Upper lobe of left lung (tissue), 6 donors: ENCODE data around the gene SNX10. TPM values are rescaled to one million over a fixed set of nuclear protein-coding genes. Genes with fewer than 3 reads are reported as not detected.
A peak's percentile ranks its signal among the peaks of the same experiment; 100 is the strongest.

Experiments
- ATAC-seq, 2 donors: fragments of 200-7000 bp; cut with Tn5 transposase; one replicate each; pipeline ENCODE4 v1.9.1; 2022; ENCODE audit warnings: mild to moderate bottlenecking in 2 of 2, moderate library complexity in 2 of 2; ENCODE audit not compliant: low FRiP score in 2 of 2
- DNase-seq, 2 donors: peaks; one replicate each; pipeline ENCODE4 v3.0.0-alpha.2; 2019 to 2020
- H3K27ac ChIP-seq, 4 donors: fragments of 200-600 bp; sonication (generic); one replicate each; pipeline ENCODE4 v1.5.1; 2016 to 2019
- H3K27me3 ChIP-seq, 4 donors: fragments of 200-600 bp; sonication (generic); one replicate each; pipeline ENCODE4 v1.5.1; 2017 to 2019
- H3K36me3 ChIP-seq, 4 donors: fragments of 200-600 bp; sonication (generic); one replicate each; pipeline ENCODE4 v1.5.1; 2016 to 2019
- H3K4me1 ChIP-seq, 4 donors: fragments of 200-600 bp; sonication (generic); one replicate each; pipeline ENCODE4 v1.5.1; 2018 to 2019
- H3K4me3 ChIP-seq, 4 donors: fragments of 200-600 bp; sonication (generic); one replicate each; pipeline ENCODE4 v1.5.1; 2017 to 2019; ENCODE audit warnings: mild to moderate bottlenecking in 2 of 4, moderate library complexity in 1 of 4
- H3K9me3 ChIP-seq, 4 donors: fragments of 200-600 bp; sonication (generic); one replicate each; pipeline ENCODE4 v1.5.1; 2018 to 2019
- CTCF ChIP-seq, 6 experiments: fragments of 450-650 bp in 4 of 6; fragments of 200-600 bp in 2 of 6; sonication (generic) in 2 of 6; IDR thresholded peaks; one replicate each; pipeline ENCODE4 v1.5.1; 2016 to 2019; ENCODE audit warnings: antibody characterized with exemption in 6 of 6
- EP300 ChIP-seq, 4 donors: sonication (generic); formaldehyde crosslinking; IDR thresholded peaks; one replicate each; pipeline ENCODE4 v1.5.1; 2017; ENCODE audit warnings: antibody characterized with exemption in 4 of 4, control low read depth in 2 of 4
- POLR2A ChIP-seq, 4 donors: fragments of 450-650 bp; IDR thresholded peaks; one replicate each; pipeline ENCODE4 v1.5.1; 2016 to 2017; ENCODE audit warnings: antibody characterized with exemption in 4 of 4, mild to moderate bottlenecking in 2 of 4
- POLR2AphosphoS5 ChIP-seq, 2 donors: sonication (generic); formaldehyde crosslinking; IDR thresholded peaks; one replicate each; pipeline ENCODE4 v1.5.1; 2017; ENCODE audit warnings: antibody characterized with exemption in 2 of 2
- WGBS, 2 donors: methylation state at CpG; one replicate each; pipeline ENCODE4 v1.1.5; 2017 to 2018; 5-methylcytosine and 5-hydroxymethylcytosine counted together
- total RNA-seq, 6 donors: library from RNA; depleted of rRNA in 4 of 6; stranded (reverse); fragments of >200 nt in 4 of 6; gene quantifications; one replicate each; pipeline versions ENCODE4 v1.1.0 to v1.2.1, GENCODE V29; 2016 to 2021
- donor health status: DM: no; HTN: no; CAD: no; lungs with moderate emphysema.
- donor health status: DM: no; HTN: yes; CAD: no; lungs with severe emphysema.

SNX10 gene
- total RNA-seq, 6 donors from 2014 or later, result 24.1 to 78.6 (median 36.4) TPM

GRCh38 chr7:26374647-26375373 is 83.1 kb downstream of the SNX10 start:
- H3K27ac ChIP-seq, result peak overlapping the region in 3 of 4 donors; percentile 26 to 89 (median 83)
- H3K27me3 ChIP-seq, result peaks cover 0 to 12% (median 4%) of the 10 kb centered on the region in 4 donors
- WGBS, 2 donors, result 57 to 60% methylated on average over 6 of the region's 6 CpGs
- H3K9me3 ChIP-seq, result no peaks in the 10 kb centered on the region
- no peak for TF ChIP-seq POLR2AphosphoS5 (IDR thresholded peaks at IDR 0.05)
- no peak for TF ChIP-seq POLR2A (IDR thresholded peaks at IDR 0.05)
- no peak for TF ChIP-seq CTCF (IDR thresholded peaks at IDR 0.05)
- no peak for TF ChIP-seq EP300 (IDR thresholded peaks at IDR 0.05)
- ATAC-seq (no peak), DNase-seq (no peak)
- H3K36me3 ChIP-seq, result no peaks in the 10 kb centered on the region
- H3K4me1 ChIP-seq, result peaks cover 8 to 23% (median 15%) of the 10 kb centered on the region in 4 donors
- H3K4me3 ChIP-seq, result peak overlapping the region in 2 of 4 donors; percentile 54 to 61

GRCh38 chr7:26375726-26376174 is 84.1 kb downstream of the SNX10 start:
- ATAC-seq, result no peak
- H3K4me1 ChIP-seq, result peaks cover 11 to 19% (median 11%) of the 10 kb centered on the region in 4 donors
- H3K9me3 ChIP-seq, result no peaks in the 10 kb centered on the region
- 6 to 15% methylated on average over 11 to 14 of the region's 14 CpGs for WGBS, 2 donors
- H3K27me3 ChIP-seq, result peaks cover 0 to 12% (median 4%) of the 10 kb centered on the region in 4 donors
- TF ChIP-seq EP300 (IDR thresholded peaks at IDR 0.05), result no peak
- TF ChIP-seq CTCF (IDR thresholded peaks at IDR 0.05), result no peak
- TF ChIP-seq POLR2A (IDR thresholded peaks at IDR 0.05), result no peak
- TF ChIP-seq POLR2AphosphoS5 (IDR thresholded peaks at IDR 0.05), result no peak
- H3K4me3 ChIP-seq, result peak overlapping the region in 3 of 4 donors; percentile 46 to 61 (median 54)
- peak overlapping the region; percentile 61 to 89 (median 80) for H3K27ac ChIP-seq
- DNase-seq, result no peak
- H3K36me3 ChIP-seq, result no peaks in the 10 kb centered on the region

DNA sequence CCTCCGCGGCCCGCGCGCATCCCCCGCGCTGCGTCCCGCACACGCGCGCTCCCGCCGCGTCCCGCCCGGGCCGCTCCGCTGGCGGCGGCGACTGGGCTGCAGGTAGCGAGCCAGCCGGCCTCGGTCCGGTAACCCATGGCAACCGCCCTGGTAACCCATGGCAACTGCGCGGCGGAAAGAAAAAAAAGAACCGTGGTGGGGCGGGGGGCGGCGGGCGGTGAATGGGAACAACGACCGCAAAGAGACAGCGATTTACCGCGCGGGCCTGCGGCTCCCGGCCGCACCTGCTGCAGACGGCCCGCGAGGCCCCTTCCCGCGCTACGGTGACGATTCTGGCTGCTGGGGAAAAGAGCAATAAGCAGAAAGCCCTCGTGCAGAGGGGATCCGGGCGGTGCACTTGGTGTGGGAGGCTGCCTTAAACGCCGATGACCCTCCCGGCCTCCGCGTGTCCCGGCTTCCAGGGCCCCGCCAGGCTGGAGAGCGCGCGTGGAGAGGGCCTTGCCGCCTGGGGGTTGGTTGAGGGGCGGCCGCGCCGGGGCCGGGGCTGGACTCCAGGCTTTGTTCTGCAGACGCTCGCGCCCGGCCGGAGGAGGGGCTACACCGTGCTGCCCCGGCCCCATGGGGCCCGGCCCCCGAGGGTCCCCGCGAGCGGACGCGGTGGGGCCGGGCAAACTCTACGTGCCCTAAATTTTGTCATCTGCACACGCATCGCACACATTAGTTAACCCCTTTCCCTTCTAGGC is 84.7 kb downstream of the SNX10 start:
- no peaks in the 10 kb centered on the region for H3K36me3 ChIP-seq
- ATAC-seq, result peak; percentile 65 to 86
- H3K27me3 ChIP-seq, result peaks cover 0 to 12% (median 4%) of the 10 kb centered on the region in 4 donors
- peak overlapping the region; percentile 61 to 89 (median 80) for H3K27ac ChIP-seq
- TF ChIP-seq POLR2AphosphoS5 (IDR thresholded peaks at IDR 0.05) (no peak), EP300 (IDR thresholded peaks at IDR 0.05) (no peak), CTCF (IDR thresholded peaks at IDR 0.05) (no peak), POLR2A (IDR thresholded peaks at IDR 0.05) (no peak)
- no peaks in the 10 kb centered on the region for H3K9me3 ChIP-seq
- peak overlapping the region; percentile 46 to 61 (median 56) for H3K4me3 ChIP-seq
- H3K4me1 ChIP-seq, result peaks cover 11 to 19% (median 11%) of the 10 kb centered on the region in 4 donors
- 1 to 2% methylated on average over 54 to 68 of the region's 88 CpGs for WGBS, 2 donors
- DNase-seq, result peak; percentile 23 to 92

- Histone ChIP-seq H3K27me3 (peaks cover 0 to 12% (median 4%) of the 10 kb centered on the region in 4 donors), H3K4me3 (no peak overlapping the region), H3K36me3 (no peaks in the 10 kb centered on the region), H3K4me1 (peaks cover 11 to 19% (median 11%) of the 10 kb centered on the region in 4 donors), H3K27ac (no peak overlapping the region), H3K9me3 (no peaks in the 10 kb centered on the region)
- ATAC-seq (no peak), DNase-seq (no peak)
- WGBS, 2 donors, result 86 to 89% methylated on average over 7 of the region's 7 CpGs
- TF ChIP-seq POLR2AphosphoS5 (IDR thresholded peaks at IDR 0.05) (no peak), CTCF (IDR thresholded peaks at IDR 0.05) (no peak), EP300 (IDR thresholded peaks at IDR 0.05) (no peak), POLR2A (IDR thresholded peaks at IDR 0.05) (no peak)
These were observed 86.4 kb downstream of the SNX10 start for GRCh38 chr7:26378016-26378415.
